KOPT-K1 (cell line): ENCODE measurements around the gene SIK3.
A peak's percentile ranks its signal among the peaks of the same experiment; 100 is the strongest.

Experiments
- H3K27ac ChIP-seq: fragments of 200-600 bp; sonication (generic); 2 replicates; pipeline ENCODE4 v1.5.1; 2016; ENCODE audit warnings: antibody characterized with exemption, mild to moderate bottlenecking, low read depth, low read length; ENCODE audit not compliant: poor library complexity, severe bottlenecking
- H3K36me3 ChIP-seq: fragments of 200-600 bp; sonication (generic); 2 replicates; pipeline ENCODE4 v1.5.1; 2017; ENCODE audit warnings: antibody characterized with exemption, mild to moderate bottlenecking, low read length, moderate library complexity; ENCODE audit not compliant: insufficient read depth
- H3K9me3 ChIP-seq: fragments of 200-600 bp; sonication (generic); 2 replicates; pipeline ENCODE4 v1.5.1; 2017; ENCODE audit warnings: antibody characterized with exemption, low read length, mild to moderate bottlenecking; ENCODE audit not compliant: insufficient read depth, poor library complexity, severe bottlenecking

Gene SIK3

GRCh38 chr11:116938471-116939070, 159.7 kb downstream of the SIK3 start:
- Histone ChIP-seq H3K36me3 (no peaks in the 10 kb centered on the region), H3K27ac (no peak overlapping the region)

GRCh38 chr11:116936754-116937446, 161.3 kb downstream of the SIK3 start:
- no peak overlapping the region for H3K27ac ChIP-seq
- no peaks in the 10 kb centered on the region for H3K36me3 ChIP-seq
- H3K9me3 ChIP-seq = no peaks in the 10 kb centered on the region

More at GRCh38 chr11:116938471-116939070, 159.7 kb downstream of the SIK3 start:
- no peaks in the 10 kb centered on the region for H3K9me3 ChIP-seq

- Histone ChIP-seq H3K36me3 (no peaks in the 10 kb centered on the region), H3K27ac (no peak overlapping the region), H3K9me3 (no peaks in the 10 kb centered on the region)
Measured at GRCh38 chr11:116935514-116935913, 162.7 kb downstream of the SIK3 start.

- H3K27ac ChIP-seq = no peak overlapping the region
- no peaks in the 10 kb centered on the region for H3K9me3 ChIP-seq
- no peaks in the 10 kb centered on the region for H3K36me3 ChIP-seq
Measured at GRCh38 chr11:116935089-116935488, 163.1 kb downstream of the SIK3 start.

GRCh38 chr11:116933961-116934360, 164.3 kb downstream of the SIK3 start:
- Histone ChIP-seq H3K9me3 (no peaks in the 10 kb centered on the region), H3K36me3 (no peaks in the 10 kb centered on the region), H3K27ac (no peak overlapping the region)

- H3K27ac ChIP-seq = no peak overlapping the region
- no peaks in the 10 kb centered on the region for H3K36me3 ChIP-seq
- no peaks in the 10 kb centered on the region for H3K9me3 ChIP-seq
Measured at GRCh38 chr11:116932181-116932580, 166.0 kb downstream of the SIK3 start.

GRCh38 chr11:116931206-116931953, 166.8 kb downstream of the SIK3 start:
- Histone ChIP-seq H3K9me3 (no peaks in the 10 kb centered on the region), H3K36me3 (no peaks in the 10 kb centered on the region), H3K27ac (peak overlapping the region; percentile 75)

GRCh38 chr11:116930586-116930985, 167.6 kb downstream of the SIK3 start:
- Histone ChIP-seq H3K9me3 (no peaks in the 10 kb centered on the region), H3K27ac (peak overlapping the region; percentile 75), H3K36me3 (no peaks in the 10 kb centered on the region; the same call in 1 of the 2 replicates)

- Histone ChIP-seq H3K9me3 (no peaks in the 10 kb centered on the region), H3K27ac (peak overlapping the region; percentile 75), H3K36me3 (no peaks in the 10 kb centered on the region; the same call in 1 of the 2 replicates)
Measured at GRCh38 chr11:116930177-116930576, 168.1 kb downstream of the SIK3 start.

GRCh38 chr11:116929414-116930090, 168.7 kb downstream of the SIK3 start:
- Histone ChIP-seq H3K9me3 (no peaks in the 10 kb centered on the region), H3K36me3 (peaks cover 2% of the 10 kb centered on the region; the same call in 1 of the 2 replicates), H3K27ac (peak overlapping the region; percentile 75)

- no peaks in the 10 kb centered on the region for H3K9me3 ChIP-seq
- H3K27ac ChIP-seq = peak overlapping the region; percentile 75
Measured at GRCh38 chr11:116928845-116929244, 169.4 kb downstream of the SIK3 start.

GRCh38 chr11:116928102-116928777, 170.0 kb downstream of the SIK3 start:
- Histone ChIP-seq H3K27ac (peak overlapping the region; percentile 75), H3K9me3 (no peaks in the 10 kb centered on the region)

More at GRCh38 chr11:116928845-116929244, 169.4 kb downstream of the SIK3 start:
- H3K36me3 ChIP-seq = peaks cover 7% of the 10 kb centered on the region; the same call in 1 of the 2 replicates

GRCh38 chr11:116927163-116927974, 170.9 kb downstream of the SIK3 start:
- no peaks in the 10 kb centered on the region for H3K9me3 ChIP-seq
- peak overlapping the region; percentile 75 for H3K27ac ChIP-seq
- H3K36me3 ChIP-seq = peaks cover 7% of the 10 kb centered on the region; the same call in 1 of the 2 replicates

More at GRCh38 chr11:116928102-116928777, 170.0 kb downstream of the SIK3 start:
- H3K36me3 ChIP-seq = peaks cover 7% of the 10 kb centered on the region; the same call in 1 of the 2 replicates

- Histone ChIP-seq H3K9me3 (no peaks in the 10 kb centered on the region), H3K36me3 (peaks cover 7% of the 10 kb centered on the region; the same call in 1 of the 2 replicates), H3K27ac (peak overlapping the region; percentile 61)
Measured at GRCh38 chr11:116925050-116925449, 173.2 kb downstream of the SIK3 start.
